ENCODE measurements around the gene SYDE1.
"Not testable (repeated sequence)": the region's sequence is repeated elsewhere in the genome, so short reads cannot be mapped to it uniquely, and the experiment has no call there.

Gene SYDE1

GRCh38 chr19:15107061-15108010, at the start of gene SYDE1:
SYDE1 (plus strand) TSS chr19:15107401; CDS start chr19:15107434, 33 bp downstream.
- DNase-seq: no peak
- in situ Hi-C loops (cut with MboI; ENCODE audit: low pct_unique_long_range_greater_than_20kb, low sequenced_read_pairs): no loop called here

GRCh38 chr19:15062036-15062435, 45.2 kb upstream of the SYDE1 start:
- no peak for DNase-seq
- in situ Hi-C loops (cut with MboI; ENCODE audit: low pct_unique_long_range_greater_than_20kb, low sequenced_read_pairs): no loop called here

GRCh38 chr19:15070386-15070785, 36.8 kb upstream of the SYDE1 start:
- DNase-seq; in situ Hi-C loops (cut with MboI; ENCODE audit: low pct_unique_long_range_greater_than_20kb, low sequenced_read_pairs): not testable (repeated sequence)

- DNase-seq: peak; percentile 4
- in situ Hi-C loops (cut with MboI; ENCODE audit: low pct_unique_long_range_greater_than_20kb, low sequenced_read_pairs): no loop called here
Measured at GRCh38 chr19:15072930-15073647, 34.1 kb upstream of the SYDE1 start.

- in situ Hi-C loops (cut with MboI; ENCODE audit: low pct_unique_long_range_greater_than_20kb, low sequenced_read_pairs): no loop called here
- no peak for DNase-seq
Measured at GRCh38 chr19:15074371-15074770, 32.8 kb upstream of the SYDE1 start.

GRCh38 chr19:15075806-15076205, 31.4 kb upstream of the SYDE1 start:
- in situ Hi-C loops (cut with MboI; ENCODE audit: low pct_unique_long_range_greater_than_20kb, low sequenced_read_pairs): no loop called here
- no peak for DNase-seq

GRCh38 chr19:15080002-15080401, 27.2 kb upstream of the SYDE1 start:
- peak; percentile 16 for DNase-seq
- in situ Hi-C loops (cut with MboI; ENCODE audit: low pct_unique_long_range_greater_than_20kb, low sequenced_read_pairs): not testable (repeated sequence)

GRCh38 chr19:15081911-15082310, 25.3 kb upstream of the SYDE1 start, which contains the start of gene OR1I1:
OR1I1 (plus strand) TSS chr19:15082211; CDS start chr19:15087066, 4,855 bp downstream.
- DNase-seq: no peak
- in situ Hi-C loops (cut with MboI; ENCODE audit: low pct_unique_long_range_greater_than_20kb, low sequenced_read_pairs): no loop called here

- no peak for DNase-seq
- in situ Hi-C loops (cut with MboI; ENCODE audit: low pct_unique_long_range_greater_than_20kb, low sequenced_read_pairs): no loop called here
Measured at GRCh38 chr19:15087182-15087581, 20.0 kb upstream of the SYDE1 start.

- in situ Hi-C loops (cut with MboI; ENCODE audit: low pct_unique_long_range_greater_than_20kb, low sequenced_read_pairs): no loop called here
- DNase-seq: peak; percentile 79
Measured at GRCh38 chr19:15091918-15092753, 15.1 kb upstream of the SYDE1 start.

- in situ Hi-C loops (cut with MboI; ENCODE audit: low pct_unique_long_range_greater_than_20kb, low sequenced_read_pairs): no loop called here
- DNase-seq: no peak
Measured at GRCh38 chr19:15093001-15093400, 14.2 kb upstream of the SYDE1 start.

- in situ Hi-C loops (cut with MboI; ENCODE audit: low pct_unique_long_range_greater_than_20kb, low sequenced_read_pairs): no loop called here
- DNase-seq: no peak
Measured at GRCh38 chr19:15096223-15096622, 11.0 kb upstream of the SYDE1 start.

- in situ Hi-C loops (cut with MboI; ENCODE audit: low pct_unique_long_range_greater_than_20kb, low sequenced_read_pairs); DNase-seq: not testable (repeated sequence)
Measured at GRCh38 chr19:15097980-15098379, 9.2 kb upstream of the SYDE1 start.

- DNase-seq: no peak
- in situ Hi-C loops (cut with MboI; ENCODE audit: low pct_unique_long_range_greater_than_20kb, low sequenced_read_pairs): no loop called here
Measured at GRCh38 chr19:15098460-15098859, 8.7 kb upstream of the SYDE1 start.

- in situ Hi-C loops (cut with MboI; ENCODE audit: low pct_unique_long_range_greater_than_20kb, low sequenced_read_pairs): no loop called here
- DNase-seq: no peak
Measured at GRCh38 chr19:15099017-15099582, 8.1 kb upstream of the SYDE1 start.

GRCh38 chr19:15101479-15102082, 5.6 kb upstream of the SYDE1 start:
- in situ Hi-C loops (cut with MboI; ENCODE audit: low pct_unique_long_range_greater_than_20kb, low sequenced_read_pairs): no loop called here
- peak; percentile 84 for DNase-seq

- in situ Hi-C loops (cut with MboI; ENCODE audit: low pct_unique_long_range_greater_than_20kb, low sequenced_read_pairs): no loop called here
- no peak for DNase-seq
Measured at GRCh38 chr19:15104003-15104402, 3.2 kb upstream of the SYDE1 start.

GRCh38 chr19:15104411-15104810, 2.8 kb upstream of the SYDE1 start:
- no peak for DNase-seq
- in situ Hi-C loops (cut with MboI; ENCODE audit: low pct_unique_long_range_greater_than_20kb, low sequenced_read_pairs): no loop called here

GRCh38 chr19:15105044-15105443, 2.2 kb upstream of the SYDE1 start:
- in situ Hi-C loops (cut with MboI; ENCODE audit: low pct_unique_long_range_greater_than_20kb, low sequenced_read_pairs): no loop called here
- no peak for DNase-seq
